ENCODE results near the gene TRAK1.

DNA sequence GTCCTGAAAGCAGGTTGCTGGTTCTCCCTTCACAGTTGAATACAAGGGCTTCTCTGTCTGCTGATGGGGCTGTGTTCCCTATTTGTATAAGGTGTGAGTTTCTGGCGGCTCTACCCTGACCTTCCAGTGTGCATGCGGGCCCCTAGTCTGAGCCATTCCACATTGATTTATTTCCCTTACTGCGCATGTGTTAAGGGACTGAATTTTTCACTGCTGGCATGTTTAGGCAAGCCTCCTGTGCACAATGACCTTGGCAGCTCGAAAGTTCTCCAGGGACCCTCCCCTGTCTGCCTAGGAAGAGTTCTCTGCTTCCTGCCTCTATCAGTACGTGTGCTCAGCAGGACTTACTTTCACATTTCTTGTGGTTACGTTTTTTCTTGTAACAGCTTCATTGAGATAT is 11.4 kb downstream of the TRAK1 start:
- no peak for TF ChIP-seq CTCF (IDR thresholded peaks at IDR 0.05 in 2 of 3, conservative IDR thresholded peaks at IDR 0.05 in 1 of 3; ENCODE audit: control insufficient read depth in 2 of 3, extremely low read depth in 1 of 3, insufficient read depth in 1 of 3, low read depth in 3 of 3, low read length in 3 of 3)
- no peak for TF ChIP-seq EZH2 (IDR thresholded peaks at IDR 0.05; ENCODE audit: borderline replicate concordance, control insufficient read depth, low read depth, low read length)
- no peak for TF ChIP-seq TAF1 (IDR thresholded peaks at IDR 0.05; ENCODE audit: borderline replicate concordance, low read depth, low read length)
- no peak for TF ChIP-seq BRCA1 (IDR thresholded peaks at IDR 0.05; ENCODE audit: low read depth, low read length)
- TF ChIP-seq MYC (IDR thresholded peaks at IDR 0.05; ENCODE audit: insufficient read depth, insufficient read length, insufficient replicate concordance, low read length, severe bottlenecking) = no peak
- TF ChIP-seq EED (IDR thresholded peaks at IDR 0.05; ENCODE audit: low read depth) = no peak
- TF ChIP-seq CREM (IDR thresholded peaks at IDR 0.05; ENCODE audit: low read depth) = no peak
- TF ChIP-seq RBBP5 (conservative IDR thresholded peaks at IDR 0.05) = no peak
- no peak for TF ChIP-seq TCF12 (IDR thresholded peaks at IDR 0.05; ENCODE audit: low read depth, low read length)

Data from GM12878 (cell line).